Osteocyte (in vitro differentiated cells): ENCODE results near the gene FNTB. TPM values are rescaled to one million over a fixed set of nuclear protein-coding genes. Genes with fewer than 3 reads are reported as not detected.

Experiments used
- DNase-seq: peaks from one replicate; pipeline ENCODE4 v3.0.0; 2021; ENCODE audit warnings: mixed read lengths; ENCODE audit not compliant: unreplicated experiment; ENCODE audit errors: extremely low spot score
- H3K27ac Mint-ChIP-seq: one replicate; pipeline ENCODE4 v1.8.0; 2021; ENCODE audit warnings: mild to moderate bottlenecking, mixed read lengths; ENCODE audit not compliant: unreplicated experiment
- H3K27me3 Mint-ChIP-seq: one replicate; pipeline ENCODE4 v1.8.0; 2021; ENCODE audit warnings: mixed read lengths; ENCODE audit not compliant: unreplicated experiment
- H3K36me3 Mint-ChIP-seq: one replicate; pipeline ENCODE4 v1.8.0; 2021; ENCODE audit warnings: mixed read lengths; ENCODE audit not compliant: unreplicated experiment
- H3K4me1 Mint-ChIP-seq: one replicate; pipeline ENCODE4 v1.8.0; 2021; ENCODE audit warnings: mixed read lengths; ENCODE audit not compliant: unreplicated experiment
- H3K4me3 Mint-ChIP-seq: one replicate; pipeline ENCODE4 v1.8.0; 2021; ENCODE audit warnings: mild to moderate bottlenecking, moderate library complexity, mixed read lengths; ENCODE audit not compliant: unreplicated experiment
- H3K9me3 Mint-ChIP-seq: one replicate; pipeline ENCODE4 v1.8.0; 2021; ENCODE audit warnings: mixed read lengths; ENCODE audit not compliant: unreplicated experiment
- total RNA-seq: library from RNA; stranded (reverse); gene quantifications from 2 replicates; pipeline ENCODE4 v1.2.1, GENCODE V29; 2021
- TF ChIP-seq, protein P1 (sequence below): fragments of 200-600 bp; sonication (generic); IDR thresholded peaks from 2 replicates; pipeline ENCODE4 v1.5.0; 2021; ENCODE audit warnings: antibody characterized with exemption, mild to moderate bottlenecking, moderate library complexity

Gene FNTB
- total RNA-seq, 1 donor from 2014 or later, result 23.2 TPM

DNA sequence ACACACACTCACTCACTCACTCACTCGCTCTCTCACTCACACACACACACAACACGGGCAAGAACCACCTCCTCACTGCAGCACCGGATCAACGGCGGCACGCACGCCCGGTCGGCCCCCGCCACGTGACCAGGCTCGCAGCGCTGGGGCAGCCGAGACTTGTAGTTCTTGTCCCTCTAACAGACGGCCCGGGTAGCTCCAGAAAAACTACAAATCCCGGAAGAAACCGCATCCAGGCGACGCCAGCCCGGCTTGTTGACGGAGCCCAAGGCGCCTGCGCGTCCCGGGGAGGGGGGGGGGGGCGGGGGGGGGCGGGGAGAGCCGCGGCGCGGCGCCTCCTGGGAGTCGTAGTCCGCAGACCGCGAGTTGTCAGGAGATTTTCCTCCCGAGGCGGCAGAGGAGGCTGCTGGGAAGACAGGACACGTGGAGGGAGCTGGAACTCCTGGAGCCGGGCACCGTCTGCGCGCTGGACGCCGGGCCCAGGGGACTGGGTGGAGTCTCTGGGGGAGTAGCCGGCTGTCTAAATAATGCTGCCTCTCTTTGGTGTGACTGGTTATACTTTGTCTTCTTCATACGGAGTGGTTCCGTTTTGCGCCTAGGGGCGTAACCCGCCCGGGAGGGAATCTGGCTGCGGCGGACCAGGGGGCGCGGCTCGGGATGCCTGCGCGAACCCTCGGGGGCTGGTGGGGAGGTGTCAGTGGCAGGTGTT lies 115.9 kb downstream of the FNTB start, which contains the start of gene MAX:
Gene MAX, minus strand, starts transcription at position 77 of the 709 bp plus-strand sequence. CDS start 178 bp downstream, outside the sequence.
- Mint-ChIP-seq H3K36me3 (peaks cover 3% of the 10 kb centered on the region), H3K9me3 (no peaks in the 10 kb centered on the region), H3K27me3 (no peaks in the 10 kb centered on the region), H3K4me1 (peaks cover 31% of the 10 kb centered on the region), H3K27ac (peak within 1 kb of the TSS; percentile 88), H3K4me3 (peak within 1 kb of the TSS; percentile 86)
- TF ChIP-seq, protein P1, sequence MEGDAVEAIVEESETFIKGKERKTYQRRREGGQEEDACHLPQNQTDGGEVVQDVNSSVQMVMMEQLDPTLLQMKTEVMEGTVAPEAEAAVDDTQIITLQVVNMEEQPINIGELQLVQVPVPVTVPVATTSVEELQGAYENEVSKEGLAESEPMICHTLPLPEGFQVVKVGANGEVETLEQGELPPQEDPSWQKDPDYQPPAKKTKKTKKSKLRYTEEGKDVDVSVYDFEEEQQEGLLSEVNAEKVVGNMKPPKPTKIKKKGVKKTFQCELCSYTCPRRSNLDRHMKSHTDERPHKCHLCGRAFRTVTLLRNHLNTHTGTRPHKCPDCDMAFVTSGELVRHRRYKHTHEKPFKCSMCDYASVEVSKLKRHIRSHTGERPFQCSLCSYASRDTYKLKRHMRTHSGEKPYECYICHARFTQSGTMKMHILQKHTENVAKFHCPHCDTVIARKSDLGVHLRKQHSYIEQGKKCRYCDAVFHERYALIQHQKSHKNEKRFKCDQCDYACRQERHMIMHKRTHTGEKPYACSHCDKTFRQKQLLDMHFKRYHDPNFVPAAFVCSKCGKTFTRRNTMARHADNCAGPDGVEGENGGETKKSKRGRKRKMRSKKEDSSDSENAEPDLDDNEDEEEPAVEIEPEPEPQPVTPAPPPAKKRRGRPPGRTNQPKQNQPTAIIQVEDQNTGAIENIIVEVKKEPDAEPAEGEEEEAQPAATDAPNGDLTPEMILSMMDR, result no peak
- peak; percentile 99 for DNase-seq

DNA sequence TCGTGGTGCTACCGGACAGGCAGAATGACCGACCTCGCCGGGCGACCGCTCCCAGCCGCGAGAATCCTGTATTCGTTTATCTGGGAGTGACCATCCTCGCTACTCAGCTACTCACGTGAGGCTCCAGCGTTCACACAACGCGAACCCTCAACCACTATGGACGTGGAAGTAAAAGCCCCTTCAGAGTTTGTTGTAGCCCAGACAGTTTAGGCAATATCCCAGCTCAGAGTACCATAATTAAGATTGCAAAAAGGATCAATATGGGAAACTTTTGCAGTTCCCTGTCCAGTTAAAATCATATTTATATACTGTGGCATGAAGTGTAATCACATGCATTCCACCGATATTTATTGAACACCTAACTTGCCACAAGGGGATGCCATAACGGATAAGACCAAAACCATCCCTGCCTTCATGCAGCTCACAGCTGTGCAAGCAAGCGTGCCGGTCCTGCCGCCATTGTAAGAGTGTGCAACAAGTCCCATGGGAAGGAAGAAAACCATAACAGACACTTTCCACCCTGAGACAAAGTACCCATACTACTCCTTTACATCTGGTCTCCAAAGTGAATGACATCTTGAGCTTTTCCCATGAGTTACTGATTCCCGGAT lies 116.6 kb downstream of the FNTB start:
- TF ChIP-seq, protein P1, result peak; percentile 21
- Mint-ChIP-seq H3K27me3 (no peaks in the 10 kb centered on the region), H3K36me3 (peaks cover 3% of the 10 kb centered on the region), H3K9me3 (no peaks in the 10 kb centered on the region), H3K4me1 (peaks cover 28% of the 10 kb centered on the region), H3K27ac (peak overlapping the region; percentile 88), H3K4me3 (peak overlapping the region; percentile 86)
- no peak for DNase-seq

DNA sequence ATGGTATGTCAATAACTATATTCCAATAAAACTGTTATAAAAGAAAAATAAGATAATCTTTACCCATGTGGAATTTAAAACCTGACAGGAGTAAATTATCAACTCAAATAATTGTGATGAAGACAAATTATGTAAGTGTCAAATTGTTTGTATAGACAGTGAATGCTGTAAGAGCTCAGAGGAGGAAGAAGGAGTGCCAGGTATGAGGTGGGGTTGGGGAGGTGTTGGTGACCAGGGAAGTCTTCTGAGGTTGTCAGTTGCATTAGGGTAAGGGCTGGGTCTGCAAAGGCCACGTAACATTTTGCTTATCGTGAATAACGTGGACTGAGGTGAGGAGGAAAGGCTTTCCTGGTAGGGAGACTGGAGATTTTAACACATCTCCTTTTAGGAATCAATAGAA lies 118.1 kb downstream of the FNTB start:
- Mint-ChIP-seq H3K36me3 (peaks cover 3% of the 10 kb centered on the region), H3K9me3 (no peaks in the 10 kb centered on the region), H3K4me3 (no peak overlapping the region), H3K27ac (no peak overlapping the region), H3K4me1 (peaks cover 15% of the 10 kb centered on the region), H3K27me3 (no peaks in the 10 kb centered on the region)
- DNase-seq, result no peak
- TF ChIP-seq, protein P1, result no peak

DNA sequence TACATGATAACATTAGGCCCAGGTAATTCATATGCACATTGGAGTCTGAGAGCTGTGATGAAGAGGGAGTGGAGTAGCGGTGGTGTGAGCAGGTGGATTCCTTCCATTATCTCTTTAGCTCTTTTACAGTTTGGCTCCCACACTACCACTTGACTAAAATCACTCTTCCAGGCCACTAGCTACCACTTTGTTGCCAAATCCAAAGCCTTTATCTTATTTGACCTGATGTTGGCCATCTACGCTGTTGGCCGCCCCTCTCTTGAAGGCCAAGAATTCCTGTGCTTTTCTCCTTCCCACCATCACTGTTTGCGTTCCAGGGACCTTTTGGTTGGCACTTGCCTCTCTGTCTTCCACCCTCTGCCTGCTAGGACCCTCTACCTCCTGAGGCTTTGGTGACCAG lies 119.6 kb downstream of the FNTB start:
- H3K27me3 Mint-ChIP-seq, result peaks cover 8% of the 10 kb centered on the region
- no peaks in the 10 kb centered on the region for H3K9me3 Mint-ChIP-seq
- H3K27ac Mint-ChIP-seq, result no peak overlapping the region
- no peak for DNase-seq
- TF ChIP-seq, protein P1, result no peak
- H3K4me3 Mint-ChIP-seq, result no peak overlapping the region
- no peaks in the 10 kb centered on the region for H3K36me3 Mint-ChIP-seq
- peaks cover 3% of the 10 kb centered on the region for H3K4me1 Mint-ChIP-seq

DNA sequence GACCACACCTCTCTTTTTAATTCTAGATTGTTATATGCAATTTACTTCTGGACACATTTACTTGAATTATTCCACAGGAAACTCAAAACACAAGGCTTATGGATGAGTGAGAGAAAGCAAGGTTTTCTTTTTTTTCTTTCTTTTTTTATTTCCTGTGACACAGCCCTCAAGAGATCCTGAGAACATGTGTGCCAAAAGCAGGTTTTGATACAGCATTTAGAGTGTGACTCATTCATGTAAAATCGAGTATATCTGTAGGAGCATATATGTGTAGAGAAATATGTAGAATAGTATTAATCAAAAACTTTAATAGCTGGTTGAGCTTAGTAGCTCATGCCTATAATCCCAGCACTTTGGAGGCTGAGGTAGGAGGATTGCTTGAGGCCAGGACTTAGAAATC lies 120.0 kb downstream of the FNTB start:
- Mint-ChIP-seq H3K27me3 (peaks cover 11% of the 10 kb centered on the region), H3K36me3 (no peaks in the 10 kb centered on the region), H3K27ac (no peak overlapping the region), H3K4me3 (no peak overlapping the region), H3K9me3 (no peaks in the 10 kb centered on the region), H3K4me1 (peaks cover 3% of the 10 kb centered on the region)
- TF ChIP-seq, protein P1, result no peak
- no peak for DNase-seq
